Suppressor macrophage (primary cell): ENCODE measurements around the gene CAPRIN1.

ENCODE experiments used
- DNase-seq, 4 experiments: peaks; one replicate each; pipeline ENCODE4 v3.0.0-alpha.2; 2020 to 2022
- total RNA-seq, 17 experiments: gene quantifications; one replicate each; lab custom pipeline; 2026; ENCODE audit warnings: mixed read lengths in 6 of 17, inconsistent platforms in 3 of 17; lab: John Stamatoyannopoulos, UW

Gene CAPRIN1, protein sequence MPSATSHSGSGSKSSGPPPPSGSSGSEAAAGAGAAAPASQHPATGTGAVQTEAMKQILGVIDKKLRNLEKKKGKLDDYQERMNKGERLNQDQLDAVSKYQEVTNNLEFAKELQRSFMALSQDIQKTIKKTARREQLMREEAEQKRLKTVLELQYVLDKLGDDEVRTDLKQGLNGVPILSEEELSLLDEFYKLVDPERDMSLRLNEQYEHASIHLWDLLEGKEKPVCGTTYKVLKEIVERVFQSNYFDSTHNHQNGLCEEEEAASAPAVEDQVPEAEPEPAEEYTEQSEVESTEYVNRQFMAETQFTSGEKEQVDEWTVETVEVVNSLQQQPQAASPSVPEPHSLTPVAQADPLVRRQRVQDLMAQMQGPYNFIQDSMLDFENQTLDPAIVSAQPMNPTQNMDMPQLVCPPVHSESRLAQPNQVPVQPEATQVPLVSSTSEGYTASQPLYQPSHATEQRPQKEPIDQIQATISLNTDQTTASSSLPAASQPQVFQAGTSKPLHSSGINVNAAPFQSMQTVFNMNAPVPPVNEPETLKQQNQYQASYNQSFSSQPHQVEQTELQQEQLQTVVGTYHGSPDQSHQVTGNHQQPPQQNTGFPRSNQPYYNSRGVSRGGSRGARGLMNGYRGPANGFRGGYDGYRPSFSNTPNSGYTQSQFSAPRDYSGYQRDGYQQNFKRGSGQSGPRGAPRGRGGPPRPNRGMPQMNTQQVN
- total RNA-seq = 179 to 461 (median 337) reads per million in 17 experiments

DNA sequence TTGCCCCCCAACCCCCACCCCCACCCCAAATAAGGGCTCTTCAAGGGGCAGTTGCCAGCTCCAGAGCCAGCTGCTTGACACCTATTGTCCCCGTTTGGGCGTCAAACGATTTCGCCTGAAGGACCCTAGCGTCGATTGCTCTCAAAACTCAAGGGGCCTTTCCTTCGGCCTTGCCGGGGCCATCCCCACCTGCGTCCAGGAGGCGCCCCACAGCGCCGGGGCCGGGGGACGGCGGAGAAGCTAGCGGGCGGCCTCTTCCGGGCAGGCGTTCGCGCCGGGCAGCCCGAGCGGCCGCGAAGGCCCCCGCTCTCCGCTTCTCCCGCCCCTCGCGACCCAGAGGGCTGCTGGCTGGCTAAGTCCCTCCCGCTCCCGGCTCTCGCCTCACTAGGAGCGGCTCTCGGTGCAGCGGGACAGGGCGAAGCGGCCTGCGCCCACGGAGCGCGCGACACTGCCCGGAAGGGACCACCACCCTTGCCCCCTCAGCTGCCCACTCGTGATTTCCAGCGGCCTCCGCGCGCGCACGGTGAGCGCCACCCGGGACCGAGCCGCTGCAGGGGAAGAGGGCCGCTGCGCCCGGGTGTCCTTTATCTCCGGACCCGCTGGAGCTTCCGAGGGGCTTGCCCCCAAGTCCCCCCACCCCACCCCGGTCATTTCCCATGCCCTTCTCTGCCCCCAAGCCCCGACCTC lies at the start of gene CAPRIN1:
TSS of gene CAPRIN1 (plus strand) at position 383 of the 687 bp plus-strand sequence. CDS start 690 bp downstream, outside the sequence.
- DNase-seq = peak; percentile 91 to 96 (median 94)

GRCh38 chr11:34002420-34002819 lies 49.1 kb upstream of the CAPRIN1 start:
- DNase-seq = peak in 3 of 4 experiments; percentile 11 to 15 (median 13)

DNA sequence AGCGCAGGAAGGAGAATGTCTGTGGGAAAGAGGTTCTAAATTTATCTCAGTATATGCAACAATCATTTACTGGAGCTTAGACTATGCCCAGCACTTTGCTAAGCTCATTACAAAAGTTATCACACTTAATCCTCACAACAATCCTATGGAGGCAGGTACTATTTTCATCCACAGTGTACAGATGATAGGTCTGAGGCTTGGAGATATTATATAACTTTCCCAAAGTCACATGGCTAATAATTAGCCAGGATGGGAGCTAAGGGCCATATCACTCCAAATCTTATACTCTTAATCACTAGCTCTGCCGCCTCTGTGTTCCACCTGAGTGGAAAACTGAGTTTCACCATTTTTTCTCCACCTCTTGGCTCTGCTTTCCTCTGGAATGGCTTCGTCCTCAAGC lies 47.3 kb upstream of the CAPRIN1 start:
- DNase-seq = no peak

DNA sequence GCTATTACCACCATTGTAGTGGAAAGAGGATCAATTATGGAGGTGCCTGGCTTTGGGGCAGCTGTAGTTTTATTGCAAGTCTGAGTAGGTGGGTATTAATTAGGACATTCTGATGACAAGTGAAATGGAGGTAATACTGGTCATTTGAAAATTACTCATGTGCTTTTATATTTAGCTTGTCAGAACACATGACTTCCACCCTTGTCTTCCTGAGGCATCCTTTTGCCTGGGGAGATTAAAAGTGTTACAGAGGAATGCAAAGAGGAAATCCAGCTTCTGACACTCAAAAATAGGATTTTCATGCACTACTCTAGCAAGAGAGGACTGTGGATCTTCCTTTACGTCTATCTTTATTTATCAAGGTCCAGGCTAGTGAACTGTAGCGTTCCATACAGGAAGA lies 44.7 kb upstream of the CAPRIN1 start:
- DNase-seq = peak; percentile 10 to 63 (median 44)

DNA sequence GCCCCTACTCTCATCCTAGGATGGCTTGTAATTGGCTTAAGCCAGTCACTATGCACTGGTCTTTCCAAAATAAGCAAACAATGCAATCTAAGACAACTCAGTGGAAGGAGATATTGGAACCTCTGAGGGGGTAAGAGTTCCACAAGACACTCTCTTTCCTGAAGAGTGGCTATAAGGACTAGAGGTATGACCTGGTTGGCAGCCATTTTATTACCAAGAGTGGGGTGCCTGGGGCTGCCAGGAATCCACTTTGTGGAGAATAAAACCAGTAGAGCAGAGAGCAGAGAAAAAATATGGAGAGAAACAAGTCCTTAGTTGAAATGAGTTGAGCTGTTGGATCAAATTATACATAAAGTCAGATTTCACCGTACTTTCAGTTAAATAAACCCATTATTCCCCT lies 38.8 kb upstream of the CAPRIN1 start:
- DNase-seq = no peak

- no peak for DNase-seq
These were observed 37.5 kb upstream of the CAPRIN1 start for GRCh38 chr11:34013898-34014571.

GRCh38 chr11:34021977-34022735 lies 29.4 kb upstream of the CAPRIN1 start:
- no peak for DNase-seq

DNA sequence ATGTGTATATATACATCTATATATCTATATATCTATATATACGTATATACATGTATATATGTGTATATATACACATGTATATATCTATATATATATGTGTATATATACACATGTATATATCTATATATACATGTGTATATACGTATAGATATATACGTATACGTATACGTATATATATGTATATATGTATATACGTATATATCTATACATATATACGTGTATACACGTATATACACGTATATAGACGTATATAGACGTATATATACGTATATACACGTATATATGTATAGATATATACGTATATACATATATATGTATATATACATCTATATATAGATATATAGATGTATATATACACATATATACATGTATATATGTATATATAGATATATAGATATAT lies 25.1 kb upstream of the CAPRIN1 start:
- no peak for DNase-seq

DNA sequence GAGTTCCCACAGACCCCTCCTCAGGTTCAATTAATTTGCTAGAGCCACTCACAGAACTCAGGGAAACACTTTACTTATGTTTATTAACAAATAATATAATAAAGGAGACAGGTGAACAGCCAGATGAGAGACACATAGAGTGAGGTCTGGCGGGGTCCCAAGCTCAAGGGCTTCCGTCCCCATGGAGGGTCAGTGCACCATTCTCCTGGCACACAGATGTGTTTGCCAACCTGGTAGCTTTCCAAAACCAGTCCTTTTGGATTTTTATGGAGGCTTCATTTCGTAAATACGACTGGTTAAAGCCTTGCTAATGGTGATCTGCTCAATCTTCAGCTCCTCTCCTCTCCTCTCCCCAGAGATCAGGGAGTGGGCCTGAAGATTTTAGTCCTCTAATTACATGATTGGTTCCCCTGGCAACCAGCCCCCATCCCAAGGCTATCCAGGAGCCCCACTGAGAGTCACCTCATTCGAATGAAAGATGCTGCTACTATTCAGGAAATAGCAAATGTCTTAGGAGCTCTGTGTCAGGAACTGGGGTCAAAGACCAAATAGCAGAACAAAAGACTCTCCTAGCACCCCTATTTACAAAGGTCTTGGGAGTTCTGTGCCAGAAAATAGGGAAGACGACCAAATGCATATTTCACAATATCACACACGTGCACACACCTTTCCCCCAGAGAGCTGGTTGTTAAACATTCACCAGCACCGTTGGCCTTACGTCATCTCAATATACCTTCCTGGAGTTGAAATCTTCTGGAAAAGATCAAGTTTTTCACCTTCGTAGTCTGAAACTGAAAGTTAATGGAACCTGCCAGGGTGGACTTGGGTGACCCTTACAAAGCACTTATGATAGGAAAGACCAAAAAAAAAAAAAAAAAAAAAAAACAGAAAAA lies 23.8 kb upstream of the CAPRIN1 start:
- DNase-seq = no peak

GRCh38 chr11:34028425-34028824 lies 23.1 kb upstream of the CAPRIN1 start:
- no peak for DNase-seq

- DNase-seq = no peak
These were observed 22.4 kb upstream of the CAPRIN1 start for GRCh38 chr11:34029176-34029575.

- no peak for DNase-seq
These were observed 21.1 kb upstream of the CAPRIN1 start for GRCh38 chr11:34030382-34030781.

DNA sequence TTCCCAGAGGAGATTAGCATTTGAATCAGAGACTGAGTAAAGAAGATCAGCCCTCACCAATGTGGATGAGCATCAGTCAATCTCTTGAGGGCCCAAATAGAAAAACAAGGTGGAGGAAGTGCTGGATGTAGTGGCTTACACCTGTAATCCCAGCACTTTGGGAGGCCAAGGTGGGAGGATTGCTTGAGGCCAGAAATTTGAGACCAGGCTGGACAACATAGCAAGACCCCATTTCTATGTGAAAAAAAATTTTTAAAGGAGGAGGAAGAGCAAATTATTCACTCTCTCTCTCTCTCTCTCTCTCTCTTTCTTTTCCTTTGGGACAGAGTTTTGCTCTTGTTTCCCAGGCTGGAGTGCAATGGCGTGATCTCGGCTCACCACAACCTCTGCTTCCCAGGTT lies 18.1 kb upstream of the CAPRIN1 start:
- DNase-seq = no peak

DNA sequence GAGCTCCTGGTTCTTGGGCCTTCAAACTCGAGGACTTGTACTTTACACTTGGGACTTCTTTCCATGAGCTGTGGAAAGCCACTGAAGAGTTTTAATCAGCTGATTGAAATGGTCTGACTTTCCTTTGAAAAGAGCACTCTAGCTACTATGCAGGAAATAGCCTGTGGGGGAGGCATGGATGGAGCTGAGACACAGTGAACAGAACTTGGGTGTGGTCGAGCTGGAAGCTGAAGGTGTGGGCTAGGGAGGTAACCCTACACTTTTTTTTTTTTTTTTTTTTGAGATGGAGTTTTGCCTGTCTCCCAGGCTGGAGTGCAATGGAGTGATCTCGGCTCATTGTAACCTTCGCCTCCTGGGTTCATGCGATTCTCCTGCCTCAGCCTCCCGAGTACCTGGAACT lies 17.5 kb upstream of the CAPRIN1 start:
- DNase-seq = no peak

DNA sequence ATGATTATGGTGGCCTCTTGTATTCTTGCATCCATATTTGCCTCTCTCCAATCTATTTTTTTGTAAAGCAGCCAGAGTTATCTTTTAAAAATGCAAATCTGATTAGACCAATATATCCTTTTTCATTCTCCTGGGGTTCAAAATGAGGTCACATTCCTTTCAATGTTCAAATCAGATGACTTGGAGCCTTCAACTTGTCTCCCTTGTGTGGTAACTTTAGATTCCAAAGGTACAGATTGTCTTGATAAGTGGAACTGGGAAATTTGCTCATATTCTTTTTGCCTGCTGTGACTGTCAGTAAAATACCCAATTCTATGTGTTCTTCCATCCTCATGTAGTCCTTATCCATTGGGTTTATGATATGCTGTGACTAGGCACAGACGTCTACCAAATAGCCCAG lies 15.1 kb upstream of the CAPRIN1 start:
- DNase-seq = no peak

- DNase-seq = peak in 3 of 4 experiments; percentile 17 to 36 (median 25)
These were observed 14.5 kb upstream of the CAPRIN1 start for GRCh38 chr11:34037016-34037415.

DNA sequence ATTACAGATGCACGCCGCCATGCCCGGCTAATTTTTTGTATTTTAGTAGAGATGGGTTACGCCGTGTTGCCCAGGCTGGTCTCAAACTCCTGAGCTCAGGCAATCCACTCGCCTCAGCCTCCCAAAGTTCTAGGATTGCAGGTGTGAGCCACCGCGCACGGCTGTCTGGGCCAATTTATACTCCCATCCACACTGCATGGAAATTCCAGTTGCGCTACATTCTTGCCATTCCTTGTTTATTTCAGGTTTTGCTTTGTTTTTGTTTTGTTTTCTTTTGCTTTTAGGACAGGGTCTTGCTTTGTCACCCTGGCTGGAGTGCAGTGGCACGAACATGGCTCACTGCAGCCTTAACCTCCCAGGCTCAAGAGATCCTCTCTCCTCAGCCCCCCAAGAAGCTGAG lies 11.0 kb upstream of the CAPRIN1 start:
- DNase-seq = no peak

GRCh38 chr11:34044664-34045485 lies 6.7 kb upstream of the CAPRIN1 start:
- peak; percentile 73 to 79 (median 74) for DNase-seq

- DNase-seq = peak; percentile 10 to 50 (median 38)
These were observed 2.5 kb upstream of the CAPRIN1 start for GRCh38 chr11:34049028-34049427.
